Esophagus muscularis mucosa (tissue), 4 donors: Measurements from ENCODE around the gene COL26A1. TPM values are rescaled to one million over a fixed set of nuclear protein-coding genes. Genes with fewer than 3 reads are reported as not detected.

ENCODE experiments used
- DNase-seq: peaks from one replicate; pipeline ENCODE4 v3.0.0-alpha.2; 2017; ENCODE audit errors: extremely low spot score
- H3K27ac ChIP-seq, 4 donors: fragments of 200-600 bp; sonication (generic); replicated peaks in 1 of 4; 1 replicate in 3 of 4; 2 replicates in 1 of 4; pipeline ENCODE4 v1.5.1; 2016 to 2019; ENCODE audit warnings: mild to moderate bottlenecking in 1 of 4
- H3K27me3 ChIP-seq, 4 donors: fragments of 200-600 bp; sonication (generic); one replicate each; pipeline versions ENCODE4 v1.5.1 to v1.6.0; 2016 to 2019
- H3K36me3 ChIP-seq, 4 donors: fragments of 200-600 bp; sonication (generic); one replicate each; pipeline ENCODE4 v1.5.1; 2016 to 2019
- H3K4me1 ChIP-seq, 4 donors: fragments of 200-600 bp; sonication (generic); one replicate each; pipeline ENCODE4 v1.5.1; 2016 to 2019
- H3K4me3 ChIP-seq, 4 donors: fragments of 200-600 bp; sonication (generic); 1 replicate in 2 of 4; 2 replicates in 2 of 4; pipeline ENCODE4 v1.5.1; 2016 to 2019; ENCODE audit warnings: mild to moderate bottlenecking in 4 of 4, moderate library complexity in 1 of 4
- H3K9me3 ChIP-seq, 4 donors: fragments of 200-600 bp; sonication (generic); 1 replicate in 3 of 4; 2 replicates in 1 of 4; pipeline ENCODE4 v1.5.1; 2016 to 2019
- CTCF ChIP-seq, 3 experiments: fragments of 200-600 bp in 2 of 3; fragments of 450-650 bp in 1 of 3; sonication (generic) in 2 of 3; IDR thresholded peaks; one replicate each; pipeline ENCODE4 v1.5.1; 2017 to 2019; ENCODE audit warnings: antibody characterized with exemption in 3 of 3, mild to moderate bottlenecking in 2 of 3, moderate library complexity in 1 of 3
- EP300 ChIP-seq: sonication (generic); formaldehyde crosslinking; IDR thresholded peaks from one replicate; pipeline ENCODE4 v1.6.1; 2017; ENCODE audit warnings: antibody characterized with exemption
- POLR2A ChIP-seq: fragments of 450-650 bp; IDR thresholded peaks from one replicate; pipeline ENCODE4 v1.6.1; 2017; ENCODE audit warnings: antibody characterized with exemption, moderate library complexity, mild to moderate bottlenecking, low read depth
- POLR2AphosphoS5 ChIP-seq, 2 donors: sonication (generic); formaldehyde crosslinking; IDR thresholded peaks; one replicate each; pipeline ENCODE4 v1.6.1; 2017; ENCODE audit warnings: antibody characterized with exemption in 2 of 2
- WGBS: methylation state at CpG from one replicate; pipeline ENCODE4 v1.1.5; 2018; 5-methylcytosine and 5-hydroxymethylcytosine counted together
- intact Hi-C: fragments of 100-400 bp; cut with DNase I; formaldehyde crosslinking; loops from one replicate; pipeline ENCODE4 v1.15.1; 2023
- total RNA-seq, 4 donors: library from RNA; depleted of rRNA; stranded (reverse); fragments of >200 nt; gene quantifications; one replicate each; pipeline versions ENCODE4 v1.1.0 to v1.2.1, GENCODE V29; 2016

The COL26A1 gene
- total RNA-seq = not detected

DNA sequence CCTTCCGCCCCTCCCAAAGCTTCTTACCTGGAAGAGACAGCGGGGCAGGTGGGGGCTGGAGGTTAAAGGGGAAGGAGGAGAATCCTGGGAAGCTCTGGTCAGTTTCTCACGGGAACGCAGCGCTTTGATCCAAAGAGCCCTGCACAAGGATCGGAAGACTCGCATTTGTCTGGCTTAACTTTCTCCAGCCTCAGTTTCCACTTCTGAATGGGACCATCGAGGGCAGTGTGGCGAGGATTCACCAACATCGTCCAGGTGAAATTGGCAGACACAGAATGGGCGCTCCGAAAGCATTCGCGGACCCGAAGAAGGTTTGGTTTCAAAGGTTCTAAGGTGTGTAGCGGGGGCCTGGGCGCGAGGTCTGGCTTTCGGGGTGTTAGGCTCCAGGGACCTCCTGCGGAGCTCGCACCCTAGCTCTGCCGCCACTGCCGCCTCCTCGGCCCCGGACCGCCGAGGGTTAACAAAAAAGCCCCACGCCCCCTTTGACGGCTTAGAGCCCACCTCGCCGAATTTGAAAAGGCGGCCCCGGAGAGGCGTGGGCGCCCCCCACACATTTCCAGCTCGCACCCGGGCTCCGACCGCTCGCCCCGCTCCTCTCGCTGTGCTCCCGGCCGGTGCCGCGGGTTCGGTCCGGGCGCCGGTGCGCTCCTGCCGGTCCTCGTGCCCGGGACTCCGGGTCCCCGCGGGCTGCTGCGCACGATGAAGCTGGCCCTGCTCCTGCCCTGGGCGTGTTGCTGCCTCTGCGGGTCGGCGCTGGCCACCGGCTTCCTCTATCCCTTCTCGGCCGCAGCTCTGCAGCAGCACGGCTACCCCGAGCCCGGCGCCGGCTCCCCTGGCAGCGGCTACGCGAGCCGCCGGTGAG is at the start of gene COL26A1:
TSS of gene COL26A1 (plus strand) at position 542 of the 862 bp plus-strand sequence. CDS start at position 700, 158 bp downstream.
- Histone ChIP-seq H3K27me3 (peaks cover 0 to 59% (median 5%) of the 10 kb centered on the region in 4 donors), H3K4me3 (peak within 1 kb of the TSS; percentile 53 to 66 (median 56)), H3K4me1 (peaks cover 16 to 21% (median 21%) of the 10 kb centered on the region in 4 donors), H3K27ac (no peak within 1 kb of the TSS), H3K36me3 (no peaks in the 10 kb centered on the region), H3K9me3 (no peaks in the 10 kb centered on the region)
- TF ChIP-seq EP300 = no peak
- TF ChIP-seq POLR2AphosphoS5 (IDR thresholded peaks at IDR 0.05) = no peak
- TF ChIP-seq CTCF (IDR thresholded peaks at IDR 0.05) = no peak
- no peak for TF ChIP-seq POLR2A
- intact Hi-C loops = loop anchor here (10.0 kb wide), 1 partner anchor 172 kb away; no protein-coding TSS in a partner anchor
- no peak for DNase-seq
- 35% methylated on average over 35 of the region's 76 CpGs for WGBS

DNA sequence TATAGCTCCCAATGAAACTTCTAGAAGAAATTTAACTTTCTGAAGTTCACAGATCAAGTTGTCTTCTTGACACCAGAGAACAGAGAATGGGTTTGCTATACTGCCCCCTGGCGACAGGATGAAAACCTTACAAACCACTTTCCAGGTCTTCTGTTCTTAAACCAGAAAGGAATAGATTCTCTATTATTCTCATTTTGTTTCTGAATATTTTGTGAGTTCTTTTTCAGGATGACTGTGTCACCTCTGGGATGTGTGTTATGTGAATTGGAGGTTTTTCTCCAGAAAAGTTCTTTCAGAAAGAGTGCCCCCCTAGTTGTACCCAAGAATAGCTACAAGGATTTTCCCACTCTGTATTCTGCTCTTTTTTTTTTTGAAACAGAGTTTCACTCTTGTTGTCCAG is 47.3 kb upstream of the COL26A1 start:
- H3K27ac ChIP-seq = no peak overlapping the region
- peaks cover 11 to 49% (median 31%) of the 10 kb centered on the region in 4 donors for H3K36me3 ChIP-seq
- H3K27me3 ChIP-seq = peaks cover 0 to 8% (median 0%) of the 10 kb centered on the region in 4 donors
- no peak overlapping the region for H3K4me3 ChIP-seq
- intact Hi-C loops = no loop called here
- DNase-seq = no peak
- H3K9me3 ChIP-seq = peaks cover 0 to 3% (median 0%) of the 10 kb centered on the region in 4 donors
- TF ChIP-seq POLR2A (no peak), CTCF (IDR thresholded peaks at IDR 0.05) (peak in 2 of 3 experiments; percentile 50 to 67)
- H3K4me1 ChIP-seq = peaks cover 0 to under 1% (median 0%) of the 10 kb centered on the region in 4 donors
- 0% methylated on average over 1 of the region's 1 CpG for WGBS

- Histone ChIP-seq H3K4me3 (no peak overlapping the region), H3K9me3 (no peaks in the 10 kb centered on the region), H3K4me1 (peaks cover 10 to 16% (median 12%) of the 10 kb centered on the region in 4 donors), H3K36me3 (peaks cover 10 to 47% (median 30%) of the 10 kb centered on the region in 4 donors), H3K27me3 (no peaks in the 10 kb centered on the region), H3K27ac (no peak overlapping the region)
- DNase-seq = no peak
- 67% methylated on average over 5 of the region's 5 CpGs for whole genome bisulfite sequencing
- intact Hi-C loops = no loop called here
- TF ChIP-seq POLR2A (no peak), POLR2AphosphoS5 (IDR thresholded peaks at IDR 0.05) (no peak), CTCF (IDR thresholded peaks at IDR 0.05) (no peak), EP300 (no peak)
Observed at GRCh38 chr7:101319401-101319800, 43.3 kb upstream of the COL26A1 start.

- Histone ChIP-seq H3K27ac (peak within 1 kb of the TSS; percentile 78 to 83 (median 79)), H3K4me1 (peaks cover 10 to 16% (median 12%) of the 10 kb centered on the region in 4 donors)
- WGBS = 4% methylated on average over 18 of the region's 69 CpGs
Observed at GRCh38 chr7:101321491-101322401, 40.9 kb upstream of the COL26A1 start, which contains the start of gene IFT22. IFT22 (minus strand) TSS chr7:101321812; CDS start chr7:101321709, 103 bp downstream.

More at GRCh38 chr7:101321491-101322401, 40.9 kb upstream of the COL26A1 start, which contains the start of gene IFT22:
- Histone ChIP-seq H3K36me3 (peaks cover 0 to 24% (median 17%) of the 10 kb centered on the region in 4 donors), H3K27me3 (no peaks in the 10 kb centered on the region), H3K4me3 (peak within 1 kb of the TSS; percentile 79 to 91 (median 84)), H3K9me3 (no peaks in the 10 kb centered on the region)
- intact Hi-C loops = no loop called here
- peak; percentile 95 for DNase-seq
- TF ChIP-seq POLR2A = no peak
- TF ChIP-seq POLR2AphosphoS5 (IDR thresholded peaks at IDR 0.05) = peak; percentile 42 to 69
- TF ChIP-seq CTCF (IDR thresholded peaks at IDR 0.05) = peak in 2 of 3 experiments; percentile 19 to 23
